ENCODE results near the gene SMIM43. TPM values are rescaled to one million over a fixed set of nuclear protein-coding genes. Genes with fewer than 3 reads are reported as not detected.

The SMIM43 gene
- total RNA-seq, 4 donors from 2014 or later: not detected

DNA sequence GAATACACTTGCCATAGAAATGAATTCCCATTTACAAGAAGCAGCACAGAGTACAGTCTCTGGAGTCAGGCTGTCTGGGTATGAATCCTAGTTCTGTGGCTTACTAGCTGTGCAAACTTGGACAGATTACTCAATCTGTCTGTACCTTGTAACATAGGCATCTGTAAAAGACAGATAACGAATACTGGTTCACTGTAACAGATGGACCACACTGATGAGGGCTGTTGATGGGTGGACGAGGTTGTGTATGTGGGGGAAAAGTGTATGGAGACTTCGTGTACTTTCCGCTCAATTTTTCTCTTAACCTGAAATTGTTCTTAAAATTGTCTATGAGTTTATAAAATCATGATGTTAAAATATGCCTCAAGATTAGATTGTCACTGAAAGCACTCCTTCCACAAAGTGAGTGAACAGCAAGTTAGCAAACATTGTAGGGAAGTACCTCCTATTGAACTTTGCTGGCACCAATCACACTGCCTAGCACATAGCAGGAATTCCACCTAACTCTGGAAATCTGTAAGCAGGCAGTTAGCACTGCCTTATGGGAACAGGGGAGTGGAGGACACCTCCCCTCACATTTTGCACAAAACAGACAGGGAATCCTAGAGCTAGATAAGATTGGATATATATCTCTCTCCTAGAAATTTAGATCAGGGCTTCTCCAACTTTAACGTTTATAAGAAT, 29.7 kb upstream of the SMIM43 start:
- Histone ChIP-seq H3K36me3 (no peaks in the 10 kb centered on the region), H3K9me3 (no peaks in the 10 kb centered on the region), H3K27ac (no peak overlapping the region), H3K4me1 (no peaks in the 10 kb centered on the region), H3K27me3 (peaks cover 21% of the 10 kb centered on the region), H3K4me3 (no peak overlapping the region)
- TF ChIP-seq POLR2A (IDR thresholded peaks at IDR 0.05) (no peak), EP300 (IDR thresholded peaks at IDR 0.05) (no peak), POLR2AphosphoS5 (IDR thresholded peaks at IDR 0.05) (no peak)
- TF ChIP-seq, protein P1, sequence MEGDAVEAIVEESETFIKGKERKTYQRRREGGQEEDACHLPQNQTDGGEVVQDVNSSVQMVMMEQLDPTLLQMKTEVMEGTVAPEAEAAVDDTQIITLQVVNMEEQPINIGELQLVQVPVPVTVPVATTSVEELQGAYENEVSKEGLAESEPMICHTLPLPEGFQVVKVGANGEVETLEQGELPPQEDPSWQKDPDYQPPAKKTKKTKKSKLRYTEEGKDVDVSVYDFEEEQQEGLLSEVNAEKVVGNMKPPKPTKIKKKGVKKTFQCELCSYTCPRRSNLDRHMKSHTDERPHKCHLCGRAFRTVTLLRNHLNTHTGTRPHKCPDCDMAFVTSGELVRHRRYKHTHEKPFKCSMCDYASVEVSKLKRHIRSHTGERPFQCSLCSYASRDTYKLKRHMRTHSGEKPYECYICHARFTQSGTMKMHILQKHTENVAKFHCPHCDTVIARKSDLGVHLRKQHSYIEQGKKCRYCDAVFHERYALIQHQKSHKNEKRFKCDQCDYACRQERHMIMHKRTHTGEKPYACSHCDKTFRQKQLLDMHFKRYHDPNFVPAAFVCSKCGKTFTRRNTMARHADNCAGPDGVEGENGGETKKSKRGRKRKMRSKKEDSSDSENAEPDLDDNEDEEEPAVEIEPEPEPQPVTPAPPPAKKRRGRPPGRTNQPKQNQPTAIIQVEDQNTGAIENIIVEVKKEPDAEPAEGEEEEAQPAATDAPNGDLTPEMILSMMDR (IDR thresholded peaks at IDR 0.05): no peak
- WGBS: 80% methylated on average over 5 of the region's 5 CpGs
- no peak for DNase-seq (ENCODE audit: low spot score in 2 of 2)

DNA sequence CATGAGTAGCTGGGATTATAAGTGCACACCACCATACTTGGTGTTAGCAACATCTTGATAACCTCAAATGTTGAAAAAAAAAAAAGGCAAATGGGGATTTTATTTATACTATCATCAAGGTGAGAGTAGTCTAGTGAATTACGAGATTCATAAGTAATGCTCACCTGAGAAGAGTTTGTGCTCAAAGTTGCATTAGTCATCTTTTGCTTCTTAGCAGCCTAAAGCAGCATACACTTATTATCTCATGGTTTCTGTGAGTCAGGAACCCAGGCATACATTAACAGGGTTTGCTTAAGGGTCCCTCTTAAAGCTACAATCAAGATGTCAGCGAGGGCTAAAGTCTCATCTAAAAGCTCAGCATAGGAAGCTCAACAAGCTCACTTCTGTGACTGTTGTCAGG, 28.0 kb upstream of the SMIM43 start:
- Histone ChIP-seq H3K9me3 (no peaks in the 10 kb centered on the region), H3K27me3 (peaks cover 28% of the 10 kb centered on the region), H3K4me3 (no peak overlapping the region), H3K36me3 (no peaks in the 10 kb centered on the region), H3K27ac (no peak overlapping the region), H3K4me1 (no peaks in the 10 kb centered on the region)
- WGBS: 82% methylated on average over 2 of the region's 2 CpGs
- no peak for TF ChIP-seq POLR2A (IDR thresholded peaks at IDR 0.05)
- TF ChIP-seq, protein P1 (IDR thresholded peaks at IDR 0.05): no peak
- no peak for TF ChIP-seq POLR2AphosphoS5 (IDR thresholded peaks at IDR 0.05)
- no peak for TF ChIP-seq EP300 (IDR thresholded peaks at IDR 0.05)
- no peak for DNase-seq (ENCODE audit: low spot score in 2 of 2)

DNA sequence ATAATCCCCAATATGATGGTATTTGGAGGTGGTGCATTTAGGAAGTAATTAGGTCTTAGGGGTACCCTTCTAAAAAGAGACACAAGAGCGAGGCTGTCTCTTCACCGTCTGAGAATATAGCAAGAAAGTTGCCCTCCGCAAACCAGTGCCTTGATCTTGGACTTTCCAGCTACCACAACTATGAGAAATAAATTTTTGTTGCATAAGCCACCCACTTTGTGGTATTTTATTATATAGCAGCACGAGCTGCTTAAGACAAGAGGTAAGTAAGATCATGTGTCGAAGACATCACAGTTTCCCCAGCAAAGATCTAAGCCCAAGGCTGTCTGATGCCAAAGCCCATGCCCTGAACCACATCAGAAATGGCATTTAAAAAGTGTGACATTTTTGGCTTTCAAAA, 26.5 kb upstream of the SMIM43 start:
- no peak overlapping the region for H3K27ac ChIP-seq
- H3K4me3 ChIP-seq: no peak overlapping the region
- DNase-seq (ENCODE audit: low spot score in 2 of 2): no peak
- TF ChIP-seq EP300 (IDR thresholded peaks at IDR 0.05) (no peak), POLR2AphosphoS5 (IDR thresholded peaks at IDR 0.05) (no peak), POLR2A (IDR thresholded peaks at IDR 0.05) (no peak)
- TF ChIP-seq, protein P1 (IDR thresholded peaks at IDR 0.05): no peak
- peaks cover 29% of the 10 kb centered on the region for H3K27me3 ChIP-seq
- WGBS: 84% methylated on average over 5 of the region's 5 CpGs
- no peaks in the 10 kb centered on the region for H3K36me3 ChIP-seq
- no peaks in the 10 kb centered on the region for H3K9me3 ChIP-seq
- H3K4me1 ChIP-seq: no peaks in the 10 kb centered on the region

DNA sequence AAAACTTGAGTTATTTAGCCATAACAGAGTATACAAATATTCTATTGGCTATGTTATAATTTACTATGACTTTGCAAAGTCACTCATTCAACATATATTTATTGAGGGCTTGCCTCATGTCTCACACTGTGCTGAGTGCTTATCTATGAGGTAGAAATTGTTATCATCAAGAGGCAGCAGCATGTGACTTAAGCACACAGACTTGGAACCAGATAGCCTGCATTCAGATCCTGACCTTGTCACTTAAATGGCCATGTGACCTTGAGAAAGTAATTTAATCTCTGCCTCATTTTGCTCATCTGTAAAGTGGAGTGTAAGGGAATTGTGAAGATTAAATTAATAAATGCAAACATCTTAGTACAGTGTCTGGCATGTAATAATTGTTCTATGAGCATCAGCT, 26.0 kb upstream of the SMIM43 start:
- peaks cover 29% of the 10 kb centered on the region for H3K27me3 ChIP-seq
- no peaks in the 10 kb centered on the region for H3K4me1 ChIP-seq
- no peaks in the 10 kb centered on the region for H3K9me3 ChIP-seq
- H3K27ac ChIP-seq: no peak overlapping the region
- no peaks in the 10 kb centered on the region for H3K36me3 ChIP-seq
- no peak overlapping the region for H3K4me3 ChIP-seq
- no peak for DNase-seq (ENCODE audit: low spot score in 2 of 2)
- TF ChIP-seq EP300 (IDR thresholded peaks at IDR 0.05): no peak
- no peak for TF ChIP-seq POLR2A (IDR thresholded peaks at IDR 0.05)
- TF ChIP-seq, protein P1 (IDR thresholded peaks at IDR 0.05): no peak
- TF ChIP-seq POLR2AphosphoS5 (IDR thresholded peaks at IDR 0.05): no peak

DNA sequence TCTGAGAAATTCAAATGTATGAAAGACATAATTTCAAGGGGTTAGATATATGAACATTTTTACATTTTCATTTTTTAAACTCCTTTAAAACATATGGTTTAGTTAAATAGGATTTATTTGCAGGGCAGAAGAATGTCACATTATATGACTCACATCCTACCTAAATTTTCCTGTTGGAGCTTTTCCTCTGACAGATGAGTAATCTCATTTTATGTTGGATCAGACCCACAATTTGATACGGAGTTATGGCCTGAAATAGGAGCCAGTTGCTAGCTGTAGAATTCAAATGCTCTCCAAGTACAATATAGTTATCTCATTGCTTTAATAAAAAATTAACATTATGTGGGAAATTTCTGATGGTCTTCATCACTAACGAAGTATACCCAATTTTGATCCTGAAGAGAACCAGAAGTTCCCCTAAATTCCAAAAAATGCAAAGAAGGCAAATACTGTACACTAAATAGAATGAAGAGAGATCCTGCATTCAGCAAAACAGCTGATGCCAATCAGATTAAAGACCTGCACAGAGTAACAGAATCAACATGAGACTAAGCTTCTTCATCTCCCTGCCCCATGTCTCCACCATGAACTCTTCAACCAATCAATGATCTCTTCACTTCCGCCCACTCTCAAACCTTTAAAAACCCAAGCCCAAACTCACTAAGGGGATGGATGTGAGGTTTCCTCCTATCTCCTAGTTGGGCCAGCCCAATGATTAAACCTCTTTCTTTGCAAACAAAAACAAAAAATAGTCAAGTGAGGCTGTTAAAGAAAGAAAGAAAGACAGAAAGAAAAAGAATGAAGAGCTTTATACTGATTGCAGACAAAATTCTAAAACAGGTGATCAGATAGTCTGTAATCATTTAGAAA, 25.2 kb upstream of the SMIM43 start:
- no peak for DNase-seq (ENCODE audit: low spot score in 2 of 2)
- H3K4me1 ChIP-seq: no peaks in the 10 kb centered on the region
- H3K36me3 ChIP-seq: no peaks in the 10 kb centered on the region
- TF ChIP-seq POLR2A (IDR thresholded peaks at IDR 0.05) (no peak), EP300 (IDR thresholded peaks at IDR 0.05) (no peak), POLR2AphosphoS5 (IDR thresholded peaks at IDR 0.05) (no peak)
- TF ChIP-seq, protein P1 (IDR thresholded peaks at IDR 0.05): no peak
- no peak overlapping the region for H3K4me3 ChIP-seq
- 63% methylated on average over 3 of the region's 3 CpGs for WGBS
- no peaks in the 10 kb centered on the region for H3K9me3 ChIP-seq
- H3K27ac ChIP-seq: no peak overlapping the region
- H3K27me3 ChIP-seq: peaks cover 27% of the 10 kb centered on the region

Data from suprapubic skin (tissue), 4 donors.